Activated naive CD4-positive, alpha-beta T cell treated with Interleukin-2 at 50 U/mL for 16 hours (primary cell): ENCODE results near the gene KLHL24.
"Not testable (repeated sequence)": the region's sequence is repeated elsewhere in the genome, so short reads cannot be mapped to it uniquely, and the experiment has no call there.

Source experiments
- DNase-seq: peaks from one replicate; pipeline ENCODE4 v3.0.0-alpha.2; 2020

Gene KLHL24

DNA sequence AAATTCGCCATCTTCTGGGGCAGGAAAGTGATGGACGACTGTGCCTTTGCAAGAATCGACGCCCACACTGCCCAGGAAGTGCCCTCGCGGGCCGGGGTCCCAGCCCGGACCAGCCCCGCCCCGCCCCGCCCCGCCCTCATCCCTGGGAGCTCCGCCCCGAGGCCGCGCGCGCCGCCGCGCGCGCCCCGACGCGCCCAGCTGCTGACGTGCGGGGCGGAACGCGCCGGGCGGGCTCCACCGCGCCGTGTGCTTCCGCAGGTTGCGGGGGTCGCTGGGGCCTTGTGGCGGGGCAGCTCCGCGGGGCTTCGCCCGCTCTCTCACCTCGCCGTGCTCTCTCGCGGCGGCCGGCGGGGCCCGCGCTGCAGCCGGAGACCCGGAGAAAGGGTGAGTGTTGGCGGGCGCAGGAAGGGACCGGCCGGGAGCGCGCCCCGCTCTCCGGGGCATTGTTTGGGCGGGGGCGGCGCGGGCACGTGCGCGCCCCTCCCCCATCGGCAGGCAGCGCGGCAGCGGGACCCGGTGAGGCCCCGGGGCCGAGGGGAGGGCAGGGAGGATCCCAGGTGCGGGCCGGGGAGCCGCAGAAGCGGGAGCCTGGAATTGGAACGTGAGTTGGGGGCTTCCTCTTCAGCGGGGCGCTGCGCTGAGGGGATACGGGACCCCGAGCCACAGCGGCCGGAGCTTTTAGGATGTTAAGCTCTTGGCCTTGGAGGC lies 62.3 kb downstream of the KLHL24 start, which contains the start of gene YEATS2:
YEATS2 (plus strand) TSS at position 188 of the 708 bp plus-strand sequence. CDS start 17,366 bp downstream, outside the sequence.
- DNase-seq, result peak; percentile 77

- DNase-seq, result peak; percentile 41
Measured at GRCh38 chr3:183698318-183698751, 62.9 kb downstream of the KLHL24 start.

GRCh38 chr3:183698756-183699155 lies 63.3 kb downstream of the KLHL24 start:
- DNase-seq, result no peak

DNA sequence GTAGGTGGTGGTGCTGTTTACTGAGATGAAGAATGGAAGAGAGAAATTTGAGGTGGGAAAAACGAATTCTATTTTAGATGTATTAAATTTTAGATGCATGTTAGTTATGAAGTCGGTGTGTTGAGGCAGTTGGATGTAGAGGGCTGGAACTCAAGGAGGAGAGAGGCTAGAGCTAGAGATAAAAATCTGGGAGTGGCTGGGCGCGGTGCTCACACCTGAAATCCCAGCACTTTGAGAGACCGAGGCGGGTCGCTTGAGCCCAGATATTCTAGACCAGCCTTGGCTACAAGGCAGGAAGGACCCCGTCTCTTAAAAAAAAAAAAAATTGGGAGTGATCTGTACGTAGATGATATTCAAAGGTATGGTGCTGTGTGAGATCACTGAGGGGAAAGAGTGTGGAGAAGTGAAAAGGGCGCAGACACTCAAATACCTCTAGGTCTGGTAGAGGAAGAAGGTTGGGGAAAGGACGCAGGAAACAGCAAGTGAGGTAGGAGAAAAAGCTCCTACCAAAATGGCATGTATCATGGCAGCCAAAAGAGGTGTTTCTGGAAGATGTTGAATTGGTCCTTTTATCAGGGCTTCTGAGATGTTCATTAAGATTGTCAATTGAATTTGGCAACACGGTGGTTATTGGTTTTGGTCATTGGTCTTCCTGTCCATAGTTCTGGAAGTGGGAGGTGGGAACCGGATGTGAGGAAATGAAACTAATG lies 64.0 kb downstream of the KLHL24 start:
- DNase-seq, result no peak

GRCh38 chr3:183701744-183702143 lies 66.3 kb downstream of the KLHL24 start:
- no peak for DNase-seq

DNA sequence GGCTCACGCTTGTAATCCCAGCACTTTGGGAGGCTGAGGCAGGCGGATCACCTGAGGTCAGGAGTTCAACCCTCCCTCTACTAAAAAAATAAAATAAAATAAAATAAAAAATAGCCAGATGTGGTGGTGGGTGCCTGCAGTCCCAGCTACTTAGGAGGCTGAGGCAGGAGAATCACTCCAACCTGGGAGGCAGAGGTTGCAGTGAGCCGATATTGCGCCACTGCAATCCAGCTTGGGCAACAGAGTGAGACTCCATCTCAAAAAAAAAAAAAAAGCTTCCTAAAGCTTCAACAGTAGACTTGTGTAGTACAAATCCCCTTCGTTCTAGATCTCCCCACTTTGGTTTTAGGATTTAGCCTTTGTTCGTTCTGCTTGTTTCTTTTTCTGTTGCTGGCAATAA lies 68.5 kb downstream of the KLHL24 start:
- DNase-seq, result not testable (repeated sequence)

GRCh38 chr3:183710231-183710630 lies 74.8 kb downstream of the KLHL24 start:
- DNase-seq, result no peak

DNA sequence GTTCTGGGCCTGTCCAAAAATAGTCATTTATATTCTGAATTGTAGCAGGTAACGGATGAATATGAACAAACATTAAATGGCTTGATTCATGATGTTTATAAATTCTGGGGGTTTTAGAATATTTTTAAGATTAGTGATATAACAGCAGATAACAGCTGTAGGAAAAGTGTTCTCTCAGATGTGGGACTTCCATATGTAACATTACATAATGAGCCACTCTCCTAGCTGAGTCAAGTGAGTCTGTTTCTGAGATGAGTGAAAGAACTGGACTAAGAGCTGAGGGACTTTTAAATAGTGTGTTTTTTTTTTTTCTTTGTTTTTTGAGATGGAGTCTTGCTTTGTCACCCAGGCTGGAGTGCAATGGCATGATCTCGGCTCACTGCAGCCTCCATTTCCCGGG lies 76.1 kb downstream of the KLHL24 start:
- DNase-seq, result no peak

DNA sequence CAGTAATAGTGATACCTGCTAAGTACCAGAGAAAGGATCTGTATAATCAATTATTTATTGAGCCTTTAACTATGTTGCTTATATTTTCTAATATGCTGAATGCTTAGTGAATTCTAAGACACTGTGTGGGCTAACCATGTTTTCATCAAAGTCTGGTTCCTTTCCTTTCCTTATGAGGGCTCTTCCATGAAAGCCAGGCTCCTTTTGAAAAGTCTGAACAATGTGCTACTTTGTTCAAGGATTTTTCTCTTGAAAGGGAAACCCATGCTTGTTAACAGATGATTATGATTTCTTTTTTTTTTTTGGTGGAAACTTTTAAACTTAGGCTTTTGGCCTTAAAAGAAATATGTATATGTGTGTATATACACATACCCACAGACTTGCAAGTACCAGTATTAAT lies 79.2 kb downstream of the KLHL24 start:
- no peak for DNase-seq

DNA sequence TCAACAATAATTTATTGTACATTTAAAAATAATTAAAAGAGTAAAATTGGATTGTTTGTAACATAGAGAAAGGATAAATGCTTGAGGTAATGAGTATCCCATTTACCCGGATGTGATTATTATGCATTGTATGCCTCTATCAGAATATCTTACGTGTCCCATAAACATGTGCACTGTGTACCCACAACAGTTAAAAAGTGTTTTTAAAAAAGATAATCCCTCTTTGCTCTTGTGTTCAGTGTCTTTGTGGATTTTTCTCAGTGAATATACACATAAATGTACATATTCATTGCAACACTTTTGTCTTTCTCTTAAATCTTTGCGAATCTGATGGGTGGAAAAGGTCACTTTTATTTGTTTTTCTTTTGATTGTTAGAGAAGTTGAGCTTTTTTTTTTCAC lies 82.6 kb downstream of the KLHL24 start:
- DNase-seq, result no peak

- no peak for DNase-seq
Measured at GRCh38 chr3:183725387-183725786, 90.0 kb downstream of the KLHL24 start.

- DNase-seq, result no peak
Measured at GRCh38 chr3:183728204-183728603, 92.8 kb downstream of the KLHL24 start.

DNA sequence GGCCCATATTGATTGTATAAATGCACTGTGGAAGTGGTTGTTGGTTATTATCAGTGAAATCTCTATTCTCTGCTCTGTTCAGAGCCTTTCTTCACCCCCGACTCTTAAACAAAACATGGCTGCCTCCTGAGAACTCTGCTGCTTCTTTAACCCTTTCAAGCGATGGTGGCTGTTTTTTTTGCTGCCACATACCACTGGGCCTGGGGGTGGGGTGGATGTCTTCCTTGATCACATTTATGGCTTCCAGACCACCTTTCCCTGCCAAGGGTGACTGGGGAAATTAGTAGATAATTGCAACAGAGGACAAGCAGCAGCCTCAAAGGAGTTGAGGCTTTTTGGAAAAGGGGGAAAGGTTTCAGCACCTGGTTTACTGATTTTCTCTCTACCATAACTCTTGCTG lies 94.9 kb downstream of the KLHL24 start:
- DNase-seq, result no peak

DNA sequence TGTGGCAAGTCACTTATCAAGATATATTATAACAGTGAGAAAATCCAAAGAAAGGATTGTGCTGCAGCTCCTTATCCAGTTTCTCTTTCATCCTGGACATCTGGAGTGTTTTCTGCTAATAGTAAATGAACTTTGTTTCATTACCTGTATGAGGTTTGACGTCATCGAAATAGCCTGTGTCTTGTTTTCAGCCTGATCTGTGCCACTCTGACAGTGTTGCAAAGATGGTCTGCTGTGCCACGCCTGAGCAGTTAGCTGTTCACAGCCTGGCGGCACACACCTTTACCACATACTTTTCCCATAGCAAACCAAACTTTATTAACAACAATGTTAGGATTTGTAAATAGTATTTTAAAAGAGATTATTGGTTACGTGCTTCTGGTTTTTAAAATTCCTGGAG lies 96.2 kb downstream of the KLHL24 start:
- no peak for DNase-seq

GRCh38 chr3:183733553-183733952 lies 98.1 kb downstream of the KLHL24 start:
- DNase-seq, result no peak
